Activated CD4-positive, CD25-positive, alpha-beta regulatory T cell treated with anti-CD3 and anti-CD28 coated beads, Interleukin-2, amount 50 U/mL, for 16 hours (primary cell): ENCODE results near the gene LYG2.
"Not testable (repeated sequence)": the region's sequence is repeated elsewhere in the genome, so short reads cannot be mapped to it uniquely, and the experiment has no call there.

Experiments
- DNase-seq: peaks from one replicate; pipeline ENCODE4 v3.0.0-alpha.2; 2020; ENCODE audit warnings: low read depth, low spot score

Gene LYG2

DNA sequence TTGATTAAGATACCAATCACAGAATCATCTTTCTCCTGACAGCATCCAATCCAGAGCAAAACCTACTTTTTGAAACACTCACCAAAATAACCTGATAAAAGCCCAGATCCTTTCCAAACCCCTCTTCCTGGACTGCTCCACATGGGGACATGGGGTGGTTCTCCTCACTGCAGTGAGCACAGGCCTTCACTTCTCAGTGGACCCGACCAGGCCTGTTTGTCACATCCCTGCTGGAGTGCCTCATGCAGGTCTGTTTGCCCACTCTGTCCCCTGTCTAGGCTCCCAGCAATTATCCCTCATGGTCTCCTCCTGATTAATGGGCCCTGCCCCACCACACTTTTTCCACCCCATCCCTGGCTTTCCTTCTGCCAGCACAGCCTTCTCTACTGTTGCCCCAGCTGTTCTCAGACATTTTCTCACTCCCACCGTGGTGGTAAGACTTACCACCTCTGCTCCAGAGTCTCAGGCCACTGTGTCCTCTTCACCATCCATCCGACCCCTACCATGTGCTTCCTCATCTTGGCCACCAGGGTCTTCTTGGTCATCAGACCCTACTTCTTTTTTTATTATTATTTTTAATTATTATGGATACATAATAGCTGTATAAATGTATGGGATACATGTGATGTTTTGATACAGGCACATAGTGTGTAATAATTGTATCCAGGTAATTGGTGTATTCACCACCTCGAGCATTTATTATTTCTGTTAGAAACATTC lies 53.3 kb downstream of the LYG2 start:
- DNase-seq, result no peak

DNA sequence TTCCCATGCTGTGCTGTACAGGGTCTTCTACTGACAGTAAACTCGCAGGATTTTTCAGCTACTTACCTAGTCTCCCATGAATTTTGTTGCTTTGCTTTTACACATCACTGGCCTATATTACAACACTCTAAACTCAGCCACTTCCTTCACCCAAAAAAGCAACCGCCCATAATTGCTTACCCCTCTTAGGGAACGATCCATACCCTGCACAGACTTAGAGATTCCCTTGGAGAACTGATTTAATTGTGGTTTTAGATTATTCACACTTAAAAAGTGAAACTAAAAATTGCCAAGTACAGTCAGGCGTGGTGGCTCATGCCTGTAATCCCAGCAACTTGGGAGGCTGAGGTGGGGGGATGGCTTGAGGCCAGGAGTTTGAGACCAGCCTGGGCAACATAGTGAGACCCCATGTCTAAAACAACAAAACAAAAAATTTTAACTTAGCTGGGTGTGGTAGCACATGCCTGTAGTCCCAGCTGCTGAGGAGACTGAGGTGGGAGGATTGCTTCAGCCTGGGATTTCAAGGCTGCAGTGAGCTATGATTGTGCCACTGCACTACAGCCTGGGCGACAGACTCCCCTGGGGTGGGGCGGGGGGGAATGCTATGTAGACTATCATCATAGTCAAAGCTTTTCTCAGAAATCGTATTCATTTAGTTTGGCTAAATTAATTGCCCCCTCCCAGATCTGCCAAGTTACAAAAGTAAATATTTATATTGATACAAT lies 55.2 kb downstream of the LYG2 start:
- no peak for DNase-seq

DNA sequence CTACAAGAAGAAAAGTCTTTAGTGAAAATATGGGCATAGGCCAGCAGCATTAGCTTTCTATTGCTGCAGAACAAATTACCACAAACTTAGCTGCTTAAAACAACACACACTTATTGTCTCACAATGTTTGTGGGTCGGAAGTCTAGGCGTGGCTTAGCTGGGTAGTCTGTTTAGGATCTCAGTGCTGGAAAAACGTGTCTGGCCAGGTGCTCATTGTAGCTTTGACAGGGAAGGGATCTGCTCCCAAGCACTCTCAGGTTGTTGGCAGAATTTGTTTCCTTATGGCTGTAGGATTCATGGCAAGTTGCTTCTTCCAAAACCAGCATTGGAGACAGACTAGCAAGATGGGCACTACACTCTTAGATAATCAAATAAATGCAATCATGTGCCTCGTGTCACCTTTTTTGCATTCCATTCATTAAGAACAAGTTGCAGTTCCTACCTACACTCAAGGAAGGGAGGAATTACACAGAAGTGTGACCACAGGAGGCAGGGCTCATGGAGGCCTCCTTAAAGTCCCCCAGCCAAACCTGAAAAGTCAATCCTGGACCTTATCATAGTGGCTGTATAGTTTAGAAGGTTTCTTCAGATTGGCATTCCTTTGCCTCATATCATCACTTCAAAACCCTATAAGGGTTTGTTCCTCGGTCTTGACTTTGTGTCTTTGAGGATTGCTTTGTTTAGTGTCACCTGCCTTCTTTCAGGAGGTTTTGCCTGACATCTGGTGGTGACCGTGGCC lies 57.2 kb downstream of the LYG2 start:
- DNase-seq, result no peak

DNA sequence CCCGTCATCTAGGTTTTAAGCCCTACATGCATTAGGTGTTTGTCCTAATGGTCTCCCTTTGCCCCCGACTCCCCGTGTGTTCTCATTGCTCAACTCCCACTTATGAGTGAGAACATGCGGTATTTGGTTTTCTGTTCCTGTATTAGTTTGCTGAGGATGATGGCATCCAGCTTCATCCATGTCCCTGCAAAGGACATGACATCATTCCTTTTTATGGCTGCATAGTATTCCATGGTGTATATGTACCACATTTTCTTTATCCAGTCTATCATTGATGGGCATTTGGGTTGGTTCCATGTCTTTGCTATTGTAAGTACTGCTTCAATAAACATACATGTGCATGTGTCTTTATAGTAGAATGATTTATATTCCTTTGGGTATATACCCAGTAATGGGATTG lies 63.1 kb downstream of the LYG2 start:
- not testable (repeated sequence) for DNase-seq
